H9 (cell line): ENCODE data around the gene CACNB2. TPM values are rescaled to one million over a fixed set of nuclear protein-coding genes. Genes with fewer than 3 reads are reported as not detected.

Experiments used
- DNase-seq: peaks from one replicate; pipeline ENCODE4 v3.0.0-alpha.2; 2017
- H2AFZ ChIP-seq: one replicate; pipeline ENCODE4 v1.6.1; 2013; ENCODE audit warnings: mild to moderate bottlenecking, low read length, control low read depth, moderate library complexity
- H2AK5ac ChIP-seq: 2 replicates; pipeline ENCODE4 v1.6.1; 2013; ENCODE audit warnings: low read length, control low read depth, mixed read lengths; ENCODE audit not compliant: insufficient read length
- H2BK120ac ChIP-seq: one replicate; pipeline ENCODE4 v1.6.1; 2013; ENCODE audit warnings: low read depth, mild to moderate bottlenecking, low read length, control low read depth, inconsistent platforms; ENCODE audit not compliant: poor library complexity, severe bottlenecking
- H2BK12ac ChIP-seq: 2 replicates; pipeline ENCODE4 v1.6.1; 2013; ENCODE audit warnings: low read length, control low read depth, mixed read lengths, low read depth; ENCODE audit not compliant: insufficient read length
- H2BK15ac ChIP-seq: 2 replicates; pipeline ENCODE4 v1.6.1; 2013; ENCODE audit warnings: low read depth, low read length, control low read depth
- H2BK20ac ChIP-seq: one replicate; pipeline ENCODE4 v1.6.1; 2013; ENCODE audit warnings: low read depth, mild to moderate bottlenecking, low read length, control low read depth, inconsistent platforms; ENCODE audit not compliant: poor library complexity, severe bottlenecking
- H2BK5ac ChIP-seq: 2 replicates; pipeline ENCODE4 v1.6.1; 2013; ENCODE audit warnings: low read length, control low read depth, mixed read lengths; ENCODE audit not compliant: insufficient read length
- H3K14ac ChIP-seq: 2 replicates; pipeline ENCODE4 v1.6.1; 2013; ENCODE audit warnings: low read length, control low read depth; ENCODE audit not compliant: insufficient read depth
- H3K18ac ChIP-seq: 2 replicates; pipeline ENCODE4 v1.6.1; 2013; ENCODE audit warnings: low read depth, mild to moderate bottlenecking, mixed read lengths, low read length, control low read depth; ENCODE audit not compliant: insufficient read length
- H3K23ac ChIP-seq: 2 replicates; pipeline ENCODE4 v1.6.1; 2013; ENCODE audit warnings: low read length, control low read depth, mixed read lengths, low read depth; ENCODE audit not compliant: insufficient read length
- H3K23me2 ChIP-seq: 2 replicates; pipeline ENCODE4 v1.6.1; 2013; ENCODE audit warnings: low read depth, mild to moderate bottlenecking, mixed read lengths, low read length, control low read depth; ENCODE audit not compliant: insufficient read length, poor library complexity, severe bottlenecking
- H3K27ac ChIP-seq: 2 replicates; pipeline ENCODE4 v1.5.1; 2013; ENCODE audit warnings: low read length, control low read depth, mixed read lengths, low read depth; ENCODE audit not compliant: insufficient read length
- H3K27me3 ChIP-seq: 2 replicates; pipeline ENCODE4 v1.6.1; 2013; ENCODE audit warnings: low read length, control low read depth, inconsistent platforms; ENCODE audit not compliant: insufficient read depth
- H3K4ac ChIP-seq: 2 replicates; pipeline ENCODE4 v1.6.1; 2013; ENCODE audit warnings: low read depth, mild to moderate bottlenecking, control low read depth, inconsistent platforms, low read length, moderate library complexity
- H3K4me1 ChIP-seq: 2 replicates; pipeline ENCODE4 v1.6.1; 2013; ENCODE audit warnings: low read length, control low read depth, inconsistent platforms; ENCODE audit not compliant: insufficient read depth
- H3K4me2 ChIP-seq: 2 replicates; pipeline ENCODE4 v1.6.1; 2013; ENCODE audit warnings: low read length, control low read depth, mixed read lengths; ENCODE audit not compliant: insufficient read length, insufficient read depth
- H3K56ac ChIP-seq: 2 replicates; pipeline ENCODE4 v1.6.1; 2013; ENCODE audit warnings: low read depth, mild to moderate bottlenecking, mixed read lengths, low read length, control low read depth; ENCODE audit not compliant: insufficient read length
- H3K79me1 ChIP-seq: 2 replicates; pipeline ENCODE4 v1.6.1; 2013; ENCODE audit warnings: low read depth, mild to moderate bottlenecking, moderate library complexity, low read length, control low read depth, inconsistent platforms; ENCODE audit not compliant: insufficient read depth, poor library complexity, severe bottlenecking
- H3K79me2 ChIP-seq: 2 replicates; pipeline ENCODE4 v1.6.1; 2013; ENCODE audit warnings: low read length, control low read depth, inconsistent platforms; ENCODE audit not compliant: insufficient read depth
- H3K9ac ChIP-seq: 2 replicates; pipeline ENCODE4 v1.6.1; 2013; ENCODE audit warnings: low read length, control low read depth, mixed read lengths; ENCODE audit not compliant: insufficient read length; ENCODE audit errors: extremely low read depth
- H3K9me3 ChIP-seq: one replicate; pipeline ENCODE4 v1.6.1; 2013; ENCODE audit warnings: low read depth, low read length, inconsistent platforms; ENCODE audit not compliant: control insufficient read depth
- H3T11ph ChIP-seq: one replicate; pipeline ENCODE4 v1.6.1; 2013; ENCODE audit warnings: mild to moderate bottlenecking, low read length, control low read depth, inconsistent platforms
- H4K20me1 ChIP-seq: one replicate; pipeline ENCODE4 v1.6.1; 2013; ENCODE audit not compliant: control insufficient read depth, insufficient read length, insufficient read depth
- H4K5ac ChIP-seq: 2 replicates; pipeline ENCODE4 v1.6.1; 2013; ENCODE audit warnings: low read depth, mild to moderate bottlenecking, mixed read lengths, low read length, control low read depth; ENCODE audit not compliant: insufficient read length
- H4K8ac ChIP-seq: replicated peaks from 2 replicates; pipeline ENCODE4 v1.6.1; 2013; ENCODE audit warnings: low read length, control low read depth, mixed read lengths, low read depth; ENCODE audit not compliant: insufficient read length
- H4K91ac ChIP-seq: 2 replicates; pipeline ENCODE4 v1.6.1; 2013; ENCODE audit warnings: low read depth, mild to moderate bottlenecking, moderate library complexity, mixed read lengths, low read length, control low read depth; ENCODE audit not compliant: insufficient read length
- H3K27ac Mint-ChIP-seq, 3 experiments: 2 replicates in 2 of 3; 3 replicates in 1 of 3; pipeline ENCODE4 v1.8.0; 2020 to 2021; ENCODE audit warnings: mixed read lengths in 3 of 3, mild to moderate bottlenecking in 1 of 3, moderate library complexity in 1 of 3
- H3K27me3 Mint-ChIP-seq: 2 replicates; pipeline ENCODE4 v1.8.0; 2021; ENCODE audit warnings: low read depth, mild to moderate bottlenecking, moderate library complexity, mixed read lengths
- H3K36me3 Mint-ChIP-seq, 3 experiments: 2 replicates in 2 of 3; 3 replicates in 1 of 3; pipeline ENCODE4 v1.8.0; 2020 to 2021; ENCODE audit warnings: low read depth in 3 of 3, mixed read lengths in 3 of 3; ENCODE audit not compliant: insufficient read depth in 1 of 3
- H3K4me1 Mint-ChIP-seq, 2 experiments: 2 replicates each; pipeline ENCODE4 v1.8.0; 2020; ENCODE audit warnings: mixed read lengths in 2 of 2
- H3K4me3 Mint-ChIP-seq, 2 experiments: 2 replicates in 1 of 2; 3 replicates in 1 of 2; pipeline ENCODE4 v1.8.0; 2020 to 2021; ENCODE audit warnings: mild to moderate bottlenecking in 2 of 2, mixed read lengths in 2 of 2, moderate library complexity in 1 of 2
- H3K9me3 Mint-ChIP-seq, 2 experiments: 2 replicates in 1 of 2; 3 replicates in 1 of 2; pipeline ENCODE4 v1.8.0; 2020; ENCODE audit warnings: mild to moderate bottlenecking in 2 of 2, mixed read lengths in 2 of 2, moderate library complexity in 1 of 2
- CTCF ChIP-seq: fragments of 200-600 bp; sonication (generic); conservative IDR thresholded peaks from 3 replicates; pipeline ENCODE4 v1.8.0; 2021; ENCODE audit warnings: antibody characterized with exemption, mild to moderate bottlenecking
- WGBS: extraction: QIAGEN DNeasy Blood & Tissue Kit; methylation state at CpG from one replicate; pipeline ENCODE4 v1.1.7; 2013; ENCODE audit warnings: missing lambda C conversion rate, low lambda C conversion rate, mixed read lengths; ENCODE audit not compliant: insufficient read length; ENCODE audit errors: extremely low coverage; 5-methylcytosine and 5-hydroxymethylcytosine counted together
- total RNA-seq: library from RNA; stranded (reverse); gene quantifications from 2 replicates; pipeline ENCODE4 v1.2.1, GENCODE V29; 2021

The CACNB2 gene
- total RNA-seq, 1 experiment from 2014 or later, result 2.6 TPM

DNA sequence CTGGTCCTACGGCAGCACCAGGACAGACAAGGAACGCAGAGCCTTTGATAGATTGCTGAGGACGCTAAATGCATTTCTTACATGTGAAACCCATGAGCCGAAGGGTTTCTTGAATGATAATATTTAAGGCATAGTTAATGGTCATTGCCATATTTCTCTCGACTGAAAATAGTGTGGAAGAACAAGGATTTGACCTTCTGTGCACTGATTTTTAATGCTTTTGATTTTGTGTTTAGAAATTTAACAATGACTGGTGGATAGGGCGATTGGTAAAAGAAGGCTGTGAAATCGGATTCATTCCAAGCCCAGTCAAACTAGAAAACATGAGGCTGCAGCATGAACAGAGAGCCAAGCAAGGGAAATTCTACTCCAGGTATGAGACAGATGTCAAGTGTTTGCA lies 360.4 kb downstream of the CACNB2 start:
- no CpG with 5 or more reads among the region's 7 CpGs for WGBS
- Mint-ChIP-seq H3K27ac (no peak overlapping the region), H3K36me3 (no peaks in the 10 kb centered on the region), H3K27me3 (no peaks in the 10 kb centered on the region), H3K9me3 (no peaks in the 10 kb centered on the region), H3K4me3 (no peak overlapping the region), H3K4me1 (peaks cover 16 to 20% of the 10 kb centered on the region in 2 experiments)
- H3T11ph ChIP-seq, result no peak overlapping the region
- H2BK5ac ChIP-seq, result no peak overlapping the region
- H3K23me2 ChIP-seq, result no peaks in the 10 kb centered on the region
- H2AFZ ChIP-seq, result no peak overlapping the region
- H2BK120ac ChIP-seq, result no peak overlapping the region
- no peak overlapping the region for H2BK12ac ChIP-seq
- H4K5ac ChIP-seq, result no peak overlapping the region
- no peaks in the 10 kb centered on the region for H3K79me1 ChIP-seq
- no peak overlapping the region for H4K8ac ChIP-seq
- H3K9me3 ChIP-seq, result no peaks in the 10 kb centered on the region
- no peak overlapping the region for H3K56ac ChIP-seq
- H3K23ac ChIP-seq, result no peak overlapping the region
- no peak overlapping the region for H3K27ac ChIP-seq
- no peak overlapping the region for H4K91ac ChIP-seq
- DNase-seq, result no peak
- H2BK15ac ChIP-seq, result no peak overlapping the region
- H3K18ac ChIP-seq, result no peak overlapping the region
- H4K20me1 ChIP-seq, result no peaks in the 10 kb centered on the region
- H2BK20ac ChIP-seq, result no peak overlapping the region
- H3K79me2 ChIP-seq, result no peaks in the 10 kb centered on the region
- no peak for TF ChIP-seq CTCF
- H3K4me2 ChIP-seq, result no peak overlapping the region
- H3K9ac ChIP-seq, result no peak overlapping the region
- H3K27me3 ChIP-seq, result no peaks in the 10 kb centered on the region
- no peak overlapping the region for H3K14ac ChIP-seq
- H2AK5ac ChIP-seq, result no peak overlapping the region
- no peak overlapping the region for H3K4ac ChIP-seq
- H3K4me1 ChIP-seq, result no peaks in the 10 kb centered on the region; the same call in 1 of the 2 replicates
